ENCODE measurements around the gene DUSP14. TPM values are rescaled to one million over a fixed set of nuclear protein-coding genes. Genes with fewer than 3 reads are reported as not detected.

DUSP14 gene
- polyA plus RNA-seq, 3 donors = 0.24 to 1.6 (median 1.1) TPM

GRCh38 chr17:37479025-37479424 lies 10.7 kb upstream of the DUSP14 start:
- H3K27me3 ChIP-seq (ENCODE audit: control insufficient read depth in 2 of 2, insufficient read depth in 2 of 2, low read length in 2 of 2) = no peaks in the 10 kb centered on the region
- no CpG with 5 or more reads among the region's 1 CpG for WGBS (ENCODE audit: insufficient coverage)
- H2AFZ ChIP-seq (ENCODE audit: insufficient read depth, low read depth, low read length, poor library complexity, severe bottlenecking) = no peak overlapping the region
- no peak for TF ChIP-seq CTCF (IDR thresholded peaks at IDR 0.05)
- intact Hi-C loops (cut with micrococcal nuclease) = no loop called here
- H3K9me3 Mint-ChIP-seq = no peaks in the 10 kb centered on the region
- H3K4me2 ChIP-seq (replicated peaks; ENCODE audit: extremely low read depth, low read length, poor library complexity, severe bottlenecking) = no peak overlapping the region
- H4K20me1 ChIP-seq (ENCODE audit: insufficient read depth, low read length) = no peaks in the 10 kb centered on the region
- peak overlapping the region in 1 of 7 donors; percentile 6 for H3K27ac Mint-ChIP-seq
- DNase-seq = no peak
- peaks cover 49 to 52% of the 10 kb centered on the region in 2 donors for H3K36me3 Mint-ChIP-seq
- no peaks in the 10 kb centered on the region for H3K9me3 ChIP-seq (replicated peaks in 1 of 2; ENCODE audit: control insufficient read depth in 1 of 2, insufficient read depth in 1 of 2, low read length in 2 of 2)
- no peak overlapping the region for H3K4me3 ChIP-seq (replicated peaks in 1 of 3; ENCODE audit: low read depth in 2 of 3, low read length in 3 of 3)
- H3K27me3 Mint-ChIP-seq (ENCODE audit: low read depth in 3 of 3) = no peaks in the 10 kb centered on the region
- H3K9ac ChIP-seq (ENCODE audit: insufficient read depth, low read length, poor library complexity, severe bottlenecking) = no peak overlapping the region
- no peak overlapping the region for H3K27ac ChIP-seq (ENCODE audit: low read depth in 1 of 2, low read length in 2 of 2)
- H3K4me1 ChIP-seq (ENCODE audit: control insufficient read depth in 1 of 2, insufficient read depth in 2 of 2, low read length in 2 of 2) = peaks cover 0 to 8% of the 10 kb centered on the region in 2 donors
- H3K79me2 ChIP-seq (ENCODE audit: insufficient read depth, low read length) = no peaks in the 10 kb centered on the region
- peaks cover 7% of the 10 kb centered on the region for H3K4me1 Mint-ChIP-seq
- peaks cover 34 to 58% of the 10 kb centered on the region in 2 donors for H3K36me3 ChIP-seq (replicated peaks in 1 of 2; ENCODE audit: control insufficient read depth in 1 of 2, insufficient read depth in 2 of 2, low read length in 2 of 2)
- no peak overlapping the region for H3K4me3 Mint-ChIP-seq

DNA sequence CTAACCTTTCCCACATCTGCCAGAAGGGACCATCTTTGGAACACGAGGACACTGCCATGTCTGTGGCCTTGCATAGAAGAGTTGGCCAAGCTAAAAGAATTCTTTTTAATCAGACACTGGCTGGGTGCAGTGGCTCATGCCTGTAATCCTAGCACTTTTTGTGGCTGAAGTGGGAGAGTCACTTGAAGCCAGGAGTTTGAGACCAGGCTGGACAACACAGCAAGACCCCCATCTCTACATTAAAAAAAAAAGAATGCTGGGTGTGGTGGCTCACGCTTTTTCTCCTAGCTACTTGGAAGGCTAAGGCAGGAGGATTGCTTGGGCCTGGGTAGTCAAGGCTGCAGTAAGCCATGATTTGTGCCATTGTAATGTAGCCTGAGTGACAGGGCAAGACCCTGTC lies 9.3 kb upstream of the DUSP14 start:
- Histone ChIP-seq H3K27ac (ENCODE audit: low read depth in 1 of 2, low read length in 2 of 2) (no peak overlapping the region), H3K9ac (ENCODE audit: insufficient read depth, low read length, poor library complexity, severe bottlenecking) (no peak overlapping the region), H3K4me1 (ENCODE audit: control insufficient read depth in 1 of 2, insufficient read depth in 2 of 2, low read length in 2 of 2) (peaks cover 0 to 7% of the 10 kb centered on the region in 2 donors), H3K4me3 (replicated peaks in 1 of 3; ENCODE audit: low read depth in 2 of 3, low read length in 3 of 3) (no peak overlapping the region), H3K9me3 (replicated peaks in 1 of 2; ENCODE audit: control insufficient read depth in 1 of 2, insufficient read depth in 1 of 2, low read length in 2 of 2) (no peaks in the 10 kb centered on the region), H4K20me1 (ENCODE audit: insufficient read depth, low read length) (no peaks in the 10 kb centered on the region), H3K79me2 (ENCODE audit: insufficient read depth, low read length) (no peaks in the 10 kb centered on the region), H3K36me3 (replicated peaks in 1 of 2; ENCODE audit: control insufficient read depth in 1 of 2, insufficient read depth in 2 of 2, low read length in 2 of 2) (peaks cover 28 to 50% of the 10 kb centered on the region in 2 donors), H3K4me2 (replicated peaks; ENCODE audit: extremely low read depth, low read length, poor library complexity, severe bottlenecking) (no peak overlapping the region), H3K27me3 (ENCODE audit: control insufficient read depth in 2 of 2, insufficient read depth in 2 of 2, low read length in 2 of 2) (no peaks in the 10 kb centered on the region), H2AFZ (ENCODE audit: insufficient read depth, low read depth, low read length, poor library complexity, severe bottlenecking) (no peak overlapping the region)
- TF ChIP-seq CTCF (IDR thresholded peaks at IDR 0.05) = no peak
- H3K4me3 Mint-ChIP-seq = no peak overlapping the region
- H3K27me3 Mint-ChIP-seq (ENCODE audit: low read depth in 3 of 3) = no peaks in the 10 kb centered on the region
- intact Hi-C loops (cut with micrococcal nuclease) = no loop called here
- H3K4me1 Mint-ChIP-seq = peaks cover 7% of the 10 kb centered on the region
- H3K36me3 Mint-ChIP-seq = peaks cover 43 to 44% of the 10 kb centered on the region in 2 donors
- H3K27ac Mint-ChIP-seq = no peak overlapping the region
- no peak for DNase-seq
- peaks cover 0 to 1% (median 0%) of the 10 kb centered on the region in 7 donors for H3K9me3 Mint-ChIP-seq
- no CpG with 5 or more reads among the region's 2 CpGs for WGBS (ENCODE audit: insufficient coverage)
